ENCODE results near the gene RETN.

RETN gene

DNA sequence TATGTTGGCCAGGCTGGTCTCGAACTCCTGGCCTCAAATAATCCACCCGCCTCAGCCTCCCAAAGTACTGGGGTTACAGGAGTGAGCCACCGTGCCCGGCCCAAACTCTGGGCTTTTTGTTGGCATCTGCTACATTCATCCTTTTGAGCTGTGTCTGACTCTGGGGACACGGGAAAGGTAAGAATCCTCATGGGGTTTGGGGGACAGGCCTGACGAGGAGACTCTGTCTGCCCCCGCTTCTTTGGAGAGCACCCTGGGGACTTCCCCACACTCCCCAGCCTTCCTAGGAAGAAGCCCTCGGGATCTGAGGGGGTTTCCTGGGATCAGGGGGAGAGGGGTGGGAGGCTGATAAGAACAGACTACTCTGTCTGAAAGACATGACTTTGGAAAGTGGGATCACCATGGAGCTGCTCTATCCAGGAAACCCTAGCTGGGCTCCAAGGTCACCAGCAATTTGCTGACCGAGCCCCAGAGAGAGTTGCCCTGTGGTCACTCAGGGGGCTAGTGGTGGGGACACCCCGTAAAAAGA, 41.1 kb downstream of the RETN start:
- no peak for DNase-seq

DNA sequence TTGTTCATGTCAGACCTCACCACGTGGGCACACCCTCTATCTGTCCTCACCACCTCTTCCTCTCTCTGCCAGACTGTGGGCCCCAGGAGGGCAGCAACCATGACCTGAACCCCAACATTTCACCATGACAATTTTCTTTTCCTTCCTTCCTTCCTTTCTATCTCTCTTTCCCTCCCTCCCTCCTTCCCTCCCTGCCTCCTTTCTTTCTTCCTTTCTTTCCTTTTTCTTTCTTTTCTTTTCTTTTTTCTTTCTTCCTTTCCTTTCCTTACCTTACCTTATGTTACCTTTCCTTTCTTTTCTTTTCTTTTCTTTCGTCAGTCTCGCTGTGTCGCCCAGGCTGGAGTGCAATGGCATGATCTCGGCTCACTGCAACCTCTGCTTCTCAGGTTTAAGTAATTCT, 41.8 kb downstream of the RETN start:
- no peak for DNase-seq

DNA sequence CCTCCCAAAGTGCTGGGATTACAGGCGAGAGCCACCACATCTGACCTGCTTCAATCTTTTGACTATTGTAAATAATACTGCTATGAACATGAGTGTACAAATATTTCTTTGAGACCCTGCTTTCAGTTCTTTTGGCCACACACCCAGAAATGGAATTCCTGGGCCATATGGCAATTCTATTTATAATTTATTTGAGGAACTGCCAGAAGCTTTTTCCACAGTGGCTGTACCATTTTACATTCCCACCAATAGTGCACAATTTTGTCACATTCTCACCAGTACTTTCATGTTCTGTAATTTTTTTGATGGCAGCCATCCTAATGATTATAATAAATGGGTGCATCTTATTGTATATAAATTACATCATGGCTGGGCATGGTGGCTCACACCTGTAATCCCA, 46.8 kb downstream of the RETN start:
- DNase-seq = no peak

DNA sequence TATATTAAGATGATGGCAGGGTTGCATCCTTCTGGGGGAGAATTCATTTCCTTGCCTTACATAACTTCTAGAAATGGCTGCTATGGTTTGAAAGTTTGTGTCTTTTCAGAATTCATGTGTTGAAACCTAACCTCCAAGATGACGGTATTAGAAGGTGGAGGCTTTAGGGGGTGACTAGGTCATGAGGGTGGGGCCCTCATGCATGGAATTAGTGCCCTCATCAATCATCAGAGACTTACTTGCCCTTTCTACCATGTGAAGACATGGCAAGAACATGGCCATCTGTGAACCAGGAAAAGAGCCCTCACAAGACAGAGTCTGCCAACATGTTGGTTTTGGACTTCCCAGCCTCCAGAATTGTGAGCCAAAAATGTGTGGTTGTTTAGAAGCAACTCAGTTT, 47.9 kb downstream of the RETN start:
- DNase-seq = no peak

DNA sequence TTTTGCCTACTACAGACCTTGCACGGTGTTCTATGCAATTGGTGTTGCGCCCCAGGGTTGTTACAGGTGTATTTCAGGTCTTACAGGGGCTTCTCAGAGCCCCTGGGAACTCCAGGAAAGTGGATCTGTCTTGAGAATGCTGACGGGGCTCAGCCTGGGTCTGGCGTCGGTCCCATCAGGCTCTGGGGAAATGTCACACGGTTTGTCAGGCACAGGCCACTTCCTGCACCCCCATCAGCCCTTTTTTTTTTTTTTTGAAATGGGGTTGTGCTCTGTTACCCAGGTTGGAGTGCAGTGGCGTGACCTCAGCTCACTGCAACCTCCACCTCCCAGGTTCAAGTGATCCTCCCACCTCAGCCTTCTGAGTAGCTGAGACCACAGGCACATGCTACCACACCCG, 49.8 kb downstream of the RETN start:
- no peak for DNase-seq
